Skin of body (tissue), 2 donors: ENCODE results near the gene GYG2. TPM values are rescaled to one million over a fixed set of nuclear protein-coding genes. Genes with fewer than 3 reads are reported as not detected.
"Not testable (repeated sequence)": the region's sequence is repeated elsewhere in the genome, so short reads cannot be mapped to it uniquely, and the experiment has no call there.

Source experiments
- DNase-seq: peaks from one replicate; lab custom pipeline; 2025; lab: John Stamatoyannopoulos, UW
- total RNA-seq: library from RNA; depleted of rRNA; stranded (reverse); fragments of >200 nt; gene quantifications from one replicate; pipeline ENCODE4 v1.2.3, GENCODE V29; 2014

The GYG2 gene
- total RNA-seq, 1 donor from 2014 or later: 10.7 TPM

- no peak for DNase-seq
These were observed 38.5 kb downstream of the GYG2 start for GRCh38 chrX:2867206-2867605.

GRCh38 chrX:2870650-2871049 lies 41.9 kb downstream of the GYG2 start:
- DNase-seq: no peak

GRCh38 chrX:2871831-2872230 lies 43.1 kb downstream of the GYG2 start:
- DNase-seq: no peak

GRCh38 chrX:2872671-2873277 lies 44.0 kb downstream of the GYG2 start:
- no peak for DNase-seq

GRCh38 chrX:2874222-2875135 lies 45.7 kb downstream of the GYG2 start:
- no peak for DNase-seq

GRCh38 chrX:2875136-2875481 lies 46.4 kb downstream of the GYG2 start:
- DNase-seq: no peak

GRCh38 chrX:2875798-2876399 lies 47.2 kb downstream of the GYG2 start:
- DNase-seq: no peak

- no peak for DNase-seq
These were observed 49.8 kb downstream of the GYG2 start for GRCh38 chrX:2878563-2878962.

- DNase-seq: no peak
These were observed 50.9 kb downstream of the GYG2 start for GRCh38 chrX:2879670-2880069.

GRCh38 chrX:2883770-2884169 lies 55.0 kb downstream of the GYG2 start:
- no peak for DNase-seq

GRCh38 chrX:2888309-2888708 lies 59.6 kb downstream of the GYG2 start:
- no peak for DNase-seq

GRCh38 chrX:2889045-2889605 lies 60.4 kb downstream of the GYG2 start:
- no peak for DNase-seq

GRCh38 chrX:2889706-2890490 lies 61.2 kb downstream of the GYG2 start:
- DNase-seq: not testable (repeated sequence)

- DNase-seq: not testable (repeated sequence)
These were observed 62.1 kb downstream of the GYG2 start for GRCh38 chrX:2890536-2891460.

GRCh38 chrX:2892816-2893215 lies 64.1 kb downstream of the GYG2 start:
- no peak for DNase-seq

GRCh38 chrX:2894885-2895292 lies 66.2 kb downstream of the GYG2 start:
- DNase-seq: no peak

GRCh38 chrX:2897311-2897689 lies 68.6 kb downstream of the GYG2 start:
- DNase-seq: no peak

- DNase-seq: not testable (repeated sequence)
These were observed 69.2 kb downstream of the GYG2 start for GRCh38 chrX:2897690-2898623.

GRCh38 chrX:2898846-2899512 lies 70.2 kb downstream of the GYG2 start:
- DNase-seq: no peak
